Fibroblast of villous mesenchyme (primary cell): ENCODE results near the gene ZNF750. TPM values are rescaled to one million over a fixed set of nuclear protein-coding genes. Genes with fewer than 3 reads are reported as not detected.
A peak's percentile ranks its signal among the peaks of the same experiment; 100 is the strongest.

Experiments
- DNase-seq: peaks from one replicate; pipeline ENCODE4 v3.0.0-alpha.2; 2010; ENCODE audit warnings: low read depth
- H3K4me3 ChIP-seq: 2 replicates; pipeline ENCODE4 v1.5.1; 2011; ENCODE audit warnings: low read depth, mild to moderate bottlenecking, low read length
- CTCF ChIP-seq: IDR thresholded peaks from 2 replicates; pipeline ENCODE4 v1.5.1; 2012; ENCODE audit warnings: low read depth, mild to moderate bottlenecking, low read length; ENCODE audit not compliant: insufficient read depth
- total RNA-seq: library from RNA; depleted of rRNA; stranded (reverse); fragments of >200 nt; gene quantifications from 2 replicates; pipeline ENCODE4 v1.2.3, GENCODE V29; 2012

Gene ZNF750
- total RNA-seq, 1 donor = not detected

GRCh38 chr17:82863941-82864712, 24.3 kb upstream of the ZNF750 start:
- peak; percentile 96 for DNase-seq
- no peak overlapping the region for H3K4me3 ChIP-seq
- no peak for TF ChIP-seq CTCF

- no peak for DNase-seq
- no peak for TF ChIP-seq CTCF
- H3K4me3 ChIP-seq = no peak overlapping the region
Measured at GRCh38 chr17:82863383-82863940, 23.6 kb upstream of the ZNF750 start.

- TF ChIP-seq CTCF = no peak
- DNase-seq = peak; percentile 93
- H3K4me3 ChIP-seq = no peak overlapping the region
Measured at GRCh38 chr17:82862737-82863382, 23.0 kb upstream of the ZNF750 start.

GRCh38 chr17:82862191-82862590, 22.4 kb upstream of the ZNF750 start:
- no peak overlapping the region for H3K4me3 ChIP-seq
- TF ChIP-seq CTCF = no peak
- DNase-seq = no peak

GRCh38 chr17:82861393-82861775, 21.6 kb upstream of the ZNF750 start:
- DNase-seq = no peak
- no peak for TF ChIP-seq CTCF

GRCh38 chr17:82860606-82861392, 21.0 kb upstream of the ZNF750 start:
- H3K4me3 ChIP-seq = no peak overlapping the region
- DNase-seq = no peak
- no peak for TF ChIP-seq CTCF

More at GRCh38 chr17:82861393-82861775, 21.6 kb upstream of the ZNF750 start:
- H3K4me3 ChIP-seq = no peak overlapping the region
